NOMO-1 treated with DMSO at 0.1 percent for 48 hours (cell line): ENCODE results near the gene SLC16A3.
A peak's percentile ranks its signal among the peaks of the same experiment; 100 is the strongest.

Experiments
- DNase-seq: peaks from one replicate; lab custom pipeline; 2025; ENCODE audit not compliant: unreplicated experiment; lab: John Stamatoyannopoulos, UW

SLC16A3 gene

GRCh38 chr17:82221341-82221902 lies 7.4 kb upstream of the SLC16A3 start:
- DNase-seq = no peak

- DNase-seq = no peak
Measured at GRCh38 chr17:82222816-82223215, 6.0 kb upstream of the SLC16A3 start.

- DNase-seq = no peak
Measured at GRCh38 chr17:82223517-82223916, 5.3 kb upstream of the SLC16A3 start.

DNA sequence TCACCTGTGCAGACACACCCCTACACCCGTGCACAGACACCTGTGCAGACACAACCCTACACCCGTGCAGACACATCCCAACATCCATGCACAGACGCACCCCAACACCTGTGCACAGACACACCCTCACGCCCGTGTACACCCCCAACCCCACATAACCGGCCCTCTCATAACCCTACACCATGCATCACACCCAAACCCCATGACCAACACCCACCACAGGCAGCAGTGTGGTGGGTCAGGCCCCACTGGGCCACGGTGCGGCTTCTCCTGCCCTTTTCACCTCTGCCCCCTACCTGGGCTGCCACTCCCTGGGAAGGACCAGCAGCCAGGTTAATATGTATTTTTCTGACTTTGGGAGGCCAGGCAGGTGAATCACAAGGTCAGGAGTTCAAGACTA lies 4.2 kb upstream of the SLC16A3 start:
- no peak for DNase-seq

- DNase-seq = no peak
Measured at GRCh38 chr17:82225368-82226029, 3.3 kb upstream of the SLC16A3 start.

GRCh38 chr17:82226146-82226808 lies 2.6 kb upstream of the SLC16A3 start:
- DNase-seq = no peak

DNA sequence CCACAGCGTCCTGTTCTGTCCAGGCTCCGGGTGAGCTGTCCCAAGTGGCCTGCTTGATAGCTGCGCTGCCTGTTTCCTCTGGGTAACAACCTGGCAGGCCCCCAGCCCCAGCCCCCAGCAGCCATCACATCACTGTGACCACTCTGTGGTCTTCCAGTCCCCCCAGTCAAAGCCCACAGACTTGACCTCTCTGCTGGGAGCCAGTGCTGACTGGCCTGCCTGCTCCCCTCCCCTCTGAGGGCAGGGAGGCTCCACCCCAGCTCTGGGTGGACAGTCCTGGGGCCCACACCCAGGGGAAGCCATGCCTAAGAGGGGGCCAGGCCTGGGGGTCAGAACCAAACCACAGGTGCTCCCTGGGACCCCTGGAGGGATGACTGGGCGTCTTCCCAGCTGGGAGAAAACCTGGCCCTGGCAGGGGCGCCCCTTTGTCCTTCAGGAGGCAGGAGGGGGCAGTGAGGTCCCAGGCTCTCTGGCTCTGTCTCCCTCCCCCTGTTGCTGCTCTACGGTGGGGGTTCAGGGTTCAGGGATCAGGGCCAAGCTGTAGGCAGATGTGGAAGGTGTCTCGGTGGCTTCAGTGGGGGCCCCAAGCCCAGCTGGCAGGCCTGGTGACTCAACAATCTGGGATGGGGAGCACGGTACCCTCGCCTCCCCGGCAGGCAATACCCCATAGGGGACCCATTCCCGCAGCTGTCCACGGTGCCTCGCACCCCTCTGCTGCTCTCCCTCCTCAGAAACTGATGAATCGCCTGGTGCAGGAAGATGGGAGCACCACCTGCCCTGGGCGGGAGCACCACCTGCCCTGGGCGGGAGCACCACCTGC lies 1.8 kb upstream of the SLC16A3 start:
- DNase-seq = no peak

DNA sequence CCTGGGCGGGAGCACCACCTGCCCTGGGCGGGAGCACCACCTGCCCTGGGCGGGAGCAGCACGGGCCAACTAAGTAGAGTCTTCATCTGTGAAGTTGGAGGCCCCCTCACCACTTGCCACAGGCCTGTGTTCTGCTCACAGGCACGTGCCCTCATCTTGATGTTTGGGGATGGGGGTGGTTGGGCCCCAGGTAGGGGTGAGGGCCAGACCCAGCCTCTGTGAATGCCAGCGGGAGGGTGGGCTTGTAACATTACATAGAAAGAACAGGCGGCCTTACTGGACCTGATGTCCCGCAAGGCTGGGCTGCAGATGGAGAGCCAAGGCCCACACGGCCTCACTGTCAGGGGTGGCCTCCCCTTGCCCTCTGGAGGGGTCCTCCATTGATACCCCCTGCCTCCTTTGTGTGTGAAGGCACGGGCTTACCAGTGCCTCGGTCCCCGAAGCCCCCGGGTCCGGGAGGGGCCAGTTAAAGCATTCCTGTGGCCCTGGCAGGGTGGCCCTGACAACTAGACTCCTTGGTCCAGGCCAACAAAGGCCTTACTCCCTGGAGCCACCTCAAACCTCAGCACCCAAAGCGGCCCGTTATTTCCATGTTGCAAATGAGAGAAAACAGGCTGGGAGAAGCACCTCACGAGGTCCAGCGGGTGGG lies 1.1 kb upstream of the SLC16A3 start:
- DNase-seq = no peak

DNA sequence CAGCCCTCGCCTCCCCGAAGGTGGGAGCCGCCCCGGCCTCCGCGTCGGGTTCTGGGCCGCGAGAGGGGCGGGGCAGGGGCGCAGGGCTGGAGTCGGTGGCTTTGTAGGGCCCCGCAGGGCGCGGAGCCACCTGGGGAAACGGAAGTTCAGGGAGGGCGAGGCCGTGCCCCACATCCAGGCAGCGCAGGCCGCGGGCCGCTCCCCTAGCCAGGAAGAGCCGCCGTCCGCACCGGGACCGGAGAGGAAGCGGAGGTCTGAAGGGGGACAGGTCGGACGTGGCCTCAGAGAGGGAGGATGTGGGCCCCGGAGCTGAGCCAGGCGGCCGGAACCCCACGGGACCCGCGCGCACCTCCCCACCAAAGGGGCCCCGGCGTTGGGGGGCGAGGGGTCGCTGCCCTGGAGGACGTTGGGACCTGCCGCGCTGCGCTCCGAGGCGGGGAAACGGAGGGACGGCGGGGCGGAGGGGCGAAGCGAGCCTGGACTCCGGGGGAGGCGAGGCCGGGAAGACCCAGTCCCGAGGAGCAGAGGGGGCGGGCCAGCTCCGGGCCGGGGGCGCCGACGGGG lies 482 bp upstream of the SLC16A3 start:
- peak; percentile 55 for DNase-seq

- DNase-seq = no peak
Measured at GRCh38 chr17:82229698-82230608, 1.1 kb downstream of the SLC16A3 start.

GRCh38 chr17:82230609-82231311 lies 1.9 kb downstream of the SLC16A3 start:
- peak; percentile 83 for DNase-seq

DNA sequence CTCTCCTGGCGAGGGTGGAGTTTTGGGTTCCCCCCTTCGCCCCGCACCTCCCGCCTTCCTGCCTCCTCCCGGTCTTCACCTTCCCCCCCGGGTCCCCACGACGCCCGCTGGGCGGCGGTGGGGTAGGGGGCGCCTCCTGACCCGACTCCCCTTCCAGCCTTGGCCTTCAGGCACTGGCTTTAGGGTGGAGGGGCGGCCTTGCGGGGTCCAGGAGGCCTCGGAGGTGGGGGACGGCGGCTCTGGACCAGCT lies 2.4 kb downstream of the SLC16A3 start:
- no peak for DNase-seq

DNA sequence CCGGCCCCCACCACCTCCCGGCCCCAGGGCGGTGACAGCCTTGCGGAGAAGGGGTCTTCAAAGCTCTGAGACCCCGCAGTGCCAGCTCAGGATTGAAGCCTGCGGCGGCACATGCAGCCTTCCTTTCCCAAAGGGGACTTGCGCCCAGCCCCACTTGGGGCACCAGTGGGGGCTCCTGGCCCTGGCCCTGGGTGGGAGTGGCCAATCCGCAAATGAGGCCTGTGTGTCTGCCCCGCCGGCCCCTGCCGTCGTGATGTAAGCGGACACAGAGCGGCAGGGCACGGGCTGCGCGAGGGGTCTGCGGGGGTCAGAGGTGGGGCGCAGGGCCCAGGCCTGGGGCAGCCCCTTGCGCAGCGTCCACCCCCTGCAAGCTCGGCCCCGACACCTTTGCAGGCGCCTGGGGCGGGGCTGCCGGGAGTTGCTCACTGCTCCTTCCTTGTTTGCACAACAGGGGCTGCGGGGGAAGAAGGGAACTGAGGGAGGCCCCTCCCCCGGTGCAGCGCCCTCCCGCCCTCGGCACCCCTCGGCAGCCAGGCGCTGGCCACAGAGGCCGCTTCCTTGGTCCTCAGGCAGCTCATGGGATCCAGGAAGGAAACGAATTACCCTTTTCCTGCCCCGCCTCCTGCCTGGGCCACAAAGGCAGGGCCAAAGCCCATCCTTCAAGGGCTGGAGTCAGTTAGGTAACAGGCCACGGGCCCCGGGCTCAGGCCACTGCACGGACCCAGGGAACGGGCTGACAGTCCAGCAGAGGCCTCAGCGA lies 2.9 kb downstream of the SLC16A3 start:
- peak; percentile 85 for DNase-seq

DNA sequence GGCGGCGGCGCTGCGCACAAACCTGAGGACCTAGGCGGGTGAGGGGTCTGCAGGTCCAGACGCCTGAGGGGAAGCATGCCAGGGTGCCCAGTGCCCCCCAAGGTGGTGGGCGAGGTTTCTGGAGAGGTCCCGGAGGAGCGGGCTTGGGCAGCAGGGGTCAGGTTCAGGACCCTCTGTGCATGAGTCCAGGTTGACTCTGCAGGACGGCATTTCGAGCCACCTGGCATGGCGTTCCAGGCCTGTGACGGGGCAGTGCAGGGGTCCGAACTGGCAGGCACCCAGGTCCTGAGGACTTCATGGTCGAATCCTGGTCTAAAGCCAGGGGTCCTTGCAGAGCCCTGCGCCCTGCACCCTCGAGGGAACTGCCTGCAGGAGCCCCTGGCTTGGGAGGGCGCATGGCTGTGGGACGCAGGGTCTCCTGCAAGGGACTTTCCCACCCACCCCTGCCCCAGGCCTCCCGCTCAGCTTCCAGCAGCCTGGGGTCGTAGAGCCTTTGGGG lies 3.5 kb downstream of the SLC16A3 start:
- DNase-seq = no peak

- no peak for DNase-seq
Measured at GRCh38 chr17:82232876-82233785, 4.3 kb downstream of the SLC16A3 start.

- DNase-seq = no peak
Measured at GRCh38 chr17:82234211-82235055, 5.6 kb downstream of the SLC16A3 start.
